ENCODE results near the gene FBXL7. TPM values are rescaled to one million over a fixed set of nuclear protein-coding genes. Genes with fewer than 3 reads are reported as not detected.

Gene FBXL7
- polyA plus RNA-seq, 3 donors: not detected

- 84% methylated on average over 6 of the region's 11 CpGs for WGBS (ENCODE audit: insufficient coverage)
- Histone ChIP-seq H3K4me2 (replicated peaks; ENCODE audit: extremely low read depth, low read length, poor library complexity, severe bottlenecking) (no peak overlapping the region), H3K9me3 (replicated peaks in 1 of 2; ENCODE audit: control insufficient read depth in 1 of 2, insufficient read depth in 1 of 2, low read length in 2 of 2) (peaks cover 44% of the 10 kb centered on the region in 2 donors), H4K20me1 (ENCODE audit: insufficient read depth, low read length) (no peaks in the 10 kb centered on the region), H3K79me2 (ENCODE audit: insufficient read depth, low read length) (no peaks in the 10 kb centered on the region), H3K4me1 (ENCODE audit: control insufficient read depth in 1 of 2, insufficient read depth in 2 of 2, low read length in 2 of 2) (no peaks in the 10 kb centered on the region), H2AFZ (ENCODE audit: insufficient read depth, low read depth, low read length, poor library complexity, severe bottlenecking) (no peak overlapping the region), H3K9ac (ENCODE audit: insufficient read depth, low read length, poor library complexity, severe bottlenecking) (no peak overlapping the region), H3K4me3 (replicated peaks in 1 of 3; ENCODE audit: low read depth in 2 of 3, low read length in 3 of 3) (no peak overlapping the region), H3K36me3 (replicated peaks in 1 of 2; ENCODE audit: control insufficient read depth in 1 of 2, insufficient read depth in 2 of 2, low read length in 2 of 2) (no peaks in the 10 kb centered on the region), H3K27me3 (ENCODE audit: control insufficient read depth in 2 of 2, insufficient read depth in 2 of 2, low read length in 2 of 2) (no peaks in the 10 kb centered on the region), H3K27ac (ENCODE audit: low read depth in 1 of 2, low read length in 2 of 2) (no peak overlapping the region)
- TF ChIP-seq CTCF (IDR thresholded peaks at IDR 0.05): no peak
- H3K4me3 Mint-ChIP-seq: no peak overlapping the region
- DNase-seq: no peak
- H3K9me3 Mint-ChIP-seq: peaks cover 6 to 29% (median 24%) of the 10 kb centered on the region in 7 donors
- intact Hi-C loops (cut with micrococcal nuclease): no loop called here
- no peaks in the 10 kb centered on the region for H3K36me3 Mint-ChIP-seq
- H3K27me3 Mint-ChIP-seq (ENCODE audit: low read depth in 3 of 3): peaks cover 0 to 1% (median 0%) of the 10 kb centered on the region in 3 donors
- no peaks in the 10 kb centered on the region for H3K4me1 Mint-ChIP-seq
- H3K27ac Mint-ChIP-seq: no peak overlapping the region
These were observed 429.8 kb downstream of the FBXL7 start for GRCh38 chr5:15929611-15930263.

GRCh38 chr5:15932066-15932465, 432.1 kb downstream of the FBXL7 start:
- no peak for TF ChIP-seq CTCF (IDR thresholded peaks at IDR 0.05)
- peaks cover 57 to 61% of the 10 kb centered on the region in 2 donors for H3K9me3 ChIP-seq (replicated peaks in 1 of 2; ENCODE audit: control insufficient read depth in 1 of 2, insufficient read depth in 1 of 2, low read length in 2 of 2)
- H2AFZ ChIP-seq (ENCODE audit: insufficient read depth, low read depth, low read length, poor library complexity, severe bottlenecking): no peak overlapping the region
- no peaks in the 10 kb centered on the region for H4K20me1 ChIP-seq (ENCODE audit: insufficient read depth, low read length)
- no peaks in the 10 kb centered on the region for H3K79me2 ChIP-seq (ENCODE audit: insufficient read depth, low read length)
- Mint-ChIP-seq H3K27ac (no peak overlapping the region), H3K4me1 (no peaks in the 10 kb centered on the region), H3K9me3 (peaks cover 6 to 39% (median 32%) of the 10 kb centered on the region in 7 donors), H3K27me3 (ENCODE audit: low read depth in 3 of 3) (peaks cover 0 to 3% (median 1%) of the 10 kb centered on the region in 3 donors), H3K4me3 (no peak overlapping the region), H3K36me3 (no peaks in the 10 kb centered on the region)
- H3K36me3 ChIP-seq (replicated peaks in 1 of 2; ENCODE audit: control insufficient read depth in 1 of 2, insufficient read depth in 2 of 2, low read length in 2 of 2): no peaks in the 10 kb centered on the region
- no peak overlapping the region for H3K4me2 ChIP-seq (replicated peaks; ENCODE audit: extremely low read depth, low read length, poor library complexity, severe bottlenecking)
- no peak for DNase-seq
- H3K27me3 ChIP-seq (ENCODE audit: control insufficient read depth in 2 of 2, insufficient read depth in 2 of 2, low read length in 2 of 2): no peaks in the 10 kb centered on the region
- no peak overlapping the region for H3K4me3 ChIP-seq (replicated peaks in 1 of 3; ENCODE audit: low read depth in 2 of 3, low read length in 3 of 3)
- intact Hi-C loops (cut with micrococcal nuclease): no loop called here
- H3K9ac ChIP-seq (ENCODE audit: insufficient read depth, low read length, poor library complexity, severe bottlenecking): no peak overlapping the region
- H3K27ac ChIP-seq (ENCODE audit: low read depth in 1 of 2, low read length in 2 of 2): no peak overlapping the region
- WGBS (ENCODE audit: insufficient coverage): no CpG with 5 or more reads among the region's 5 CpGs
- H3K4me1 ChIP-seq (ENCODE audit: control insufficient read depth in 1 of 2, insufficient read depth in 2 of 2, low read length in 2 of 2): no peaks in the 10 kb centered on the region

Data from CD14-positive monocyte (primary cell).